Mammary epithelial cell (primary cell): ENCODE data around the gene SHROOM4.

Experiments used
- CTCF ChIP-seq, 2 donors: IDR thresholded peaks in 1 of 2; conservative IDR thresholded peaks in 1 of 2; 2 replicates each; pipeline ENCODE4 v1.5.1; 2011 to 2012; ENCODE audit warnings: inconsistent platforms in 2 of 2, low read length in 2 of 2, mild to moderate bottlenecking in 2 of 2, control low read depth in 1 of 2, low read depth in 1 of 2; ENCODE audit not compliant: insufficient read depth in 1 of 2; ENCODE audit errors: extremely low read depth in 1 of 2
- EZH2 ChIP-seq: IDR thresholded peaks from 2 replicates; pipeline ENCODE4 v1.6.1; 2012; ENCODE audit warnings: low read length, inconsistent platforms, borderline replicate concordance

GRCh38 chrX:50721764-50722521 is 92.1 kb downstream of the SHROOM4 start:
- TF ChIP-seq EZH2 (no peak), CTCF (conservative IDR thresholded peaks at IDR 0.05 in 1 of 2, IDR thresholded peaks at IDR 0.05 in 1 of 2; ENCODE audit: extremely low read depth in 1 of 2, insufficient read depth in 1 of 2, low read depth in 1 of 2, low read length in 2 of 2) (no peak)
